Right lobe of liver (tissue), 6 donors: ENCODE results near the gene AHI1. TPM values are rescaled to one million over a fixed set of nuclear protein-coding genes. Genes with fewer than 3 reads are reported as not detected.

Experiments
- ATAC-seq, 4 donors: fragments of 200-7000 bp; cut with Tn5 transposase; one replicate each; pipeline ENCODE4 v1.9.1; 2020; ENCODE audit warnings: mild to moderate bottlenecking in 4 of 4, moderate library complexity in 4 of 4
- DNase-seq, 3 donors: peaks; one replicate each; pipeline ENCODE4 v3.0.0-alpha.2; 2020
- H3K27ac ChIP-seq, 3 donors: fragments of 200-600 bp; one replicate each; pipeline ENCODE4 v1.8.0; 2022
- H3K27me3 ChIP-seq, 2 donors: fragments of 200-600 bp; one replicate each; pipeline ENCODE4 v1.8.0; 2022
- H3K36me3 ChIP-seq, 4 donors: fragments of 200-600 bp; sonication (generic) in 1 of 4; one replicate each; pipeline versions ENCODE4 v1.5.1 to v1.8.0; 2017 to 2022; ENCODE audit warnings: control low read depth in 1 of 4
- H3K4me1 ChIP-seq, 4 donors: fragments of 200-600 bp; sonication (generic) in 1 of 4; one replicate each; pipeline versions ENCODE4 v1.5.1 to v1.8.0; 2017 to 2022; ENCODE audit warnings: control low read depth in 1 of 4
- H3K4me3 ChIP-seq, 3 donors: fragments of 200-600 bp; one replicate each; pipeline ENCODE4 v1.8.0; 2022
- H3K9me3 ChIP-seq, 4 donors: fragments of 200-600 bp; sonication (generic) in 1 of 4; one replicate each; pipeline versions ENCODE4 v1.5.1 to v1.8.0; 2017 to 2022; ENCODE audit warnings: control low read depth in 1 of 4
- CTCF ChIP-seq, 4 donors: fragments of 200-600 bp in 3 of 4; fragments of 450-650 bp in 1 of 4; IDR thresholded peaks; one replicate each; pipeline versions ENCODE4 v1.5.1 to v1.8.0; 2016 to 2022; ENCODE audit warnings: antibody characterized with exemption in 4 of 4, mild to moderate bottlenecking in 2 of 4
- POLR2A ChIP-seq: fragments of 450-650 bp; IDR thresholded peaks from one replicate; pipeline ENCODE4 v1.6.1; 2017; ENCODE audit warnings: antibody characterized with exemption, mild to moderate bottlenecking
- WGBS: methylation state at CpG from one replicate; pipeline ENCODE4 v1.1.6; 2018; ENCODE audit warnings: low coverage, low lambda C conversion rate; ENCODE audit not compliant: insufficient coverage; ENCODE audit errors: missing lambda C conversion rate; 5-methylcytosine and 5-hydroxymethylcytosine counted together
- intact Hi-C, 2 donors: fragments of 100-400 bp; cut with DNase I; formaldehyde crosslinking; loops; one replicate each; pipeline versions ENCODE4 v1.11.2 to v1.14.1; 2022
- total RNA-seq, 6 experiments: library from RNA; depleted of rRNA in 2 of 6; stranded (reverse); fragments of >200 nt in 2 of 6; fragmentation: NEBNext Ultra II Directional in 3 of 6; extraction: Animal tissue kit (Norgen Biotek cat#: 25700) in 3 of 6; gene quantifications; one replicate each; pipeline versions ENCODE4 v1.1.0 to v1.2.4, GENCODE V29; 2016 to 2023
- donor health status: DM: no; HTN: yes; CAD: no.
- donor health status: DM: no; HTN: no; CAD: no.
- donor health status: DM: no; HTN: no; CAD: no.
- donor health status: DM: no; HTN: yes; CAD: no.
- donor health status: DM: no; HTN: yes; CAD: no.

AHI1 gene
- total RNA-seq, 6 experiments from 2014 or later: 4.7 to 9.2 (median 8.0) TPM

GRCh38 chr6:135411339-135411738 lies 86.2 kb downstream of the AHI1 start:
- 96% methylated on average over 2 of the region's 2 CpGs for WGBS
- Histone ChIP-seq H3K4me1 (no peaks in the 10 kb centered on the region), H3K27ac (no peak overlapping the region), H3K4me3 (no peak overlapping the region), H3K27me3 (no peaks in the 10 kb centered on the region), H3K36me3 (peaks cover 0 to 5% (median 0%) of the 10 kb centered on the region in 4 donors), H3K9me3 (no peaks in the 10 kb centered on the region)
- ATAC-seq (no peak), DNase-seq (no peak)
- intact Hi-C loops: no loop called here
- no peak for TF ChIP-seq POLR2A
- peak in 3 of 4 donors; percentile 9 to 22 (median 16) for TF ChIP-seq CTCF (IDR thresholded peaks at IDR 0.05)

DNA sequence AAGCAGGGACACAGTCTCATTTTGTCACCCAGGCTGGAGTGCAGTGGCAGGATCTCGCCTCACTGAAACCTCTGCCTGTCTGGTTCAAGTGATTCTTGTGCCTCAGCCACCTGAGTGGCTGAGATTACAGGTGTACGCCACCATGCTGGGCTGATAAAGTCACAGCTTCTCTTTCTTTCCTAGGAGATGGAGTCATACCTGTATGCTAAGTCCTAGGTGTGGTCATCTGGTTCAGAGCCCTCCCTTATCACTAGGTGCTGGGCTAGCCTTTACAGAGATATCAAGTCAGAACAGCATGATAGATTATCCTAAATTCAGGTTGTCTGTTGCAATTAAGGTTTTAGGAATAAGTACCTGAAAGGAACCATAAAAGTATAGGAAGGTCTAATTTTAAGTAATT lies 86.7 kb downstream of the AHI1 start:
- no peaks in the 10 kb centered on the region for H3K9me3 ChIP-seq
- ATAC-seq: no peak
- 92% methylated on average over 2 of the region's 2 CpGs for WGBS

GRCh38 chr6:135403584-135403983 lies 94.0 kb downstream of the AHI1 start:
- intact Hi-C loops: no loop called here
- TF ChIP-seq POLR2A: no peak
- TF ChIP-seq CTCF (IDR thresholded peaks at IDR 0.05): no peak
- ATAC-seq (no peak), DNase-seq (no peak)
- no peaks in the 10 kb centered on the region for H3K4me1 ChIP-seq
- WGBS: 55% methylated on average over 3 of the region's 3 CpGs
- H3K27ac ChIP-seq: no peak overlapping the region
- no peaks in the 10 kb centered on the region for H3K9me3 ChIP-seq
- no peaks in the 10 kb centered on the region for H3K27me3 ChIP-seq
- no peak overlapping the region for H3K4me3 ChIP-seq
- H3K36me3 ChIP-seq: no peaks in the 10 kb centered on the region

More for the DNA sequence above, 86.7 kb downstream of the AHI1 start:
- Histone ChIP-seq H3K4me3 (no peak overlapping the region), H3K27ac (no peak overlapping the region), H3K4me1 (no peaks in the 10 kb centered on the region), H3K27me3 (no peaks in the 10 kb centered on the region), H3K36me3 (peaks cover 0 to 5% (median 0%) of the 10 kb centered on the region in 4 donors)
- TF ChIP-seq POLR2A (no peak), CTCF (IDR thresholded peaks at IDR 0.05) (no peak)
- intact Hi-C loops: no loop called here
- DNase-seq: no peak

- H3K27ac ChIP-seq: no peak overlapping the region
- no peaks in the 10 kb centered on the region for H3K9me3 ChIP-seq
- TF ChIP-seq CTCF (IDR thresholded peaks at IDR 0.05): no peak
- TF ChIP-seq POLR2A: no peak
- DNase-seq (no peak), ATAC-seq (no peak)
- H3K27me3 ChIP-seq: no peaks in the 10 kb centered on the region
- WGBS: 100% methylated on average over 1 of the region's 1 CpG
- no peaks in the 10 kb centered on the region for H3K4me1 ChIP-seq
- no peak overlapping the region for H3K4me3 ChIP-seq
- intact Hi-C loops: no loop called here
- no peaks in the 10 kb centered on the region for H3K36me3 ChIP-seq
Observed at GRCh38 chr6:135402311-135402710, 95.2 kb downstream of the AHI1 start.
